Measurements from ENCODE around the gene RUNX2.

Gene RUNX2

GRCh38 chr6:45351667-45352066 is 23.5 kb downstream of the RUNX2 start:
- DNase-seq, result no peak

DNA sequence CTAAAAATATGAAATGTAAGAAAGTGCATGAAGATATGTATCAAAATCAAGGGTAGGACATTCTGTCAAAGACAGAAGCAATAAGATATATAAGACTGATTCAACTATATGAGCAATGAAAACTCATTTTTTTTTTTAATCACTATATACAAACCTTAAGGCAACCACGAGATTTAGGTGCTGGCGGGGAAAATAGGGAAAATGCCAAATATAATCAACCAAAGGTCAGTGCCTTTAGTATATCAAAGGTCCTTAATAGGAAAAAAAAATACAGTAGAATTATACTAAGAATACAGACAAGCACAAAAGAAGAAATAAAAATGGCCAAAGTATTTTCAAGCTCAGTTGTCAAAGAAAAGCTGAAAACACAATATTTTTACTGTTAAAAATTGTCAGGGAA is 25.5 kb downstream of the RUNX2 start:
- no peak for DNase-seq

GRCh38 chr6:45364466-45364865 is 36.3 kb downstream of the RUNX2 start:
- no peak for DNase-seq

GRCh38 chr6:45365036-45365435 is 36.9 kb downstream of the RUNX2 start:
- no peak for DNase-seq

DNA sequence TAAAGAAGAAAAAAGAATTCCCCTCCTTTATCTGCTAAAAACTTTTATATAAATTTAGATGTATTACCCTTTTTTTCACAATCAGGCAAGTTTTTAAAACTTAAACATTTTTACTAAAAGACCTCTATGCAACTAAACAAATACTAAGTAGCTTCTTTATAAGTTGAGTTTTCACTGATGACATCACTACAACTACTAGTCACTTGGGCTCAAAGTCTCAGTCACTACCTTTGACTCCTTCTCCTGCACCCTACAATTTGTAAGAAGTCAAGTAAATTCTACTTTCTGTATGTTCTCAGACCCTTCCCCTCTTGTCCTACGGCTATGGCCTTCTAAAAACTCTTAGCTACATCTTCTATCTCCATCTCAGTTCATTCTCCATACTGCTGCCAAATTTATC is 38.4 kb downstream of the RUNX2 start:
- no peak for DNase-seq

- no peak for DNase-seq
Observed at GRCh38 chr6:45367999-45368398, 39.9 kb downstream of the RUNX2 start.

- no peak for DNase-seq
Observed at GRCh38 chr6:45369870-45370269, 41.7 kb downstream of the RUNX2 start.

DNA sequence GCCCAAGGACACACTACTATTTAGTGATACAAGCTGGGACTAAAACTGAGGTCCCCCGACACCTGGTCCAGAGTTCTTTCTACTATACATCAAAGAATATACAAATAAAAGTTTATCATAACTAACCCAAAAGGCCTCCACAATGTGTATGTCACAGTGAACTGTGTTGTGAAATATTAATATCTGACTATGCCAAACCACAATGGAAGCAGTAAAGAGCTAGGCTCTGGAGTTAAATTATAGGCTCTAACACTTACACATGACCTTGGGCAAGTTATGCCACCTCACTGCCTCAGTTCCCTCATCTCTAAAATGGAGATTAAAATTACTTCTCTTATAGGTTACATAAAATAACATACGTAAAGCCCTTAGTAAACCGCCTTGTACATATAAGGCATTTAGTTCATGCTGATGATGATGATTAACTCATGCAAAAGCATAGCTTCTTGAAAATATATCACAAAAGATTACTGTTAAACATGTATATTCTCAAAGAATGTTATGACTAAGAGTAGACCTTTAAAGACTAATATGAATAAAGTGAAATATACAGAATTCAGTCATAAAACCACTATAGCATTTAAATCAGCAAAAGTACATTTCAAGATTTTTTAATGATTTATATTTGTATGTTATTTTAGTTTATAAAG is 43.9 kb downstream of the RUNX2 start:
- no peak for DNase-seq

DNA sequence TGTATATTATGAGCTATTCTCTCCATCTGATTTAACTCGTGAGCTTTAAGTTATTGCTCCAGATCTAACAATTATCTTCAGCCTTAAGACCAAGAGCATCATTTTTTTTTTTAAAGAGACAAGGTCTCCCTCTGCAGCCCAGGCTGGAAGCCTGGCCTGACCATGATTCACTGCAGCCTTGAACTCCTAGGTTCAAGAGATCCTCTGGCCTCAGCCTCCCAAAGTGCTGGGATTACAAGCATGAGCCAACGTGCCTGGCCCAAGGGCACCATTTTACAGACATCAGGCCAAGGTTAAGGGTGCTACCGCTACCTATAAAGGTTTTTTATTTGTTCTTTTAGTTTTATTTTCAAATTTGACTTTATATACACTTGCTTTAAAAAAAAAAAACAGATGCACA is 47.3 kb downstream of the RUNX2 start:
- no peak for DNase-seq

GRCh38 chr6:45376310-45377042 is 48.3 kb downstream of the RUNX2 start:
- DNase-seq, result no peak

GRCh38 chr6:45377043-45377553 is 49.0 kb downstream of the RUNX2 start:
- DNase-seq, result no peak

DNA sequence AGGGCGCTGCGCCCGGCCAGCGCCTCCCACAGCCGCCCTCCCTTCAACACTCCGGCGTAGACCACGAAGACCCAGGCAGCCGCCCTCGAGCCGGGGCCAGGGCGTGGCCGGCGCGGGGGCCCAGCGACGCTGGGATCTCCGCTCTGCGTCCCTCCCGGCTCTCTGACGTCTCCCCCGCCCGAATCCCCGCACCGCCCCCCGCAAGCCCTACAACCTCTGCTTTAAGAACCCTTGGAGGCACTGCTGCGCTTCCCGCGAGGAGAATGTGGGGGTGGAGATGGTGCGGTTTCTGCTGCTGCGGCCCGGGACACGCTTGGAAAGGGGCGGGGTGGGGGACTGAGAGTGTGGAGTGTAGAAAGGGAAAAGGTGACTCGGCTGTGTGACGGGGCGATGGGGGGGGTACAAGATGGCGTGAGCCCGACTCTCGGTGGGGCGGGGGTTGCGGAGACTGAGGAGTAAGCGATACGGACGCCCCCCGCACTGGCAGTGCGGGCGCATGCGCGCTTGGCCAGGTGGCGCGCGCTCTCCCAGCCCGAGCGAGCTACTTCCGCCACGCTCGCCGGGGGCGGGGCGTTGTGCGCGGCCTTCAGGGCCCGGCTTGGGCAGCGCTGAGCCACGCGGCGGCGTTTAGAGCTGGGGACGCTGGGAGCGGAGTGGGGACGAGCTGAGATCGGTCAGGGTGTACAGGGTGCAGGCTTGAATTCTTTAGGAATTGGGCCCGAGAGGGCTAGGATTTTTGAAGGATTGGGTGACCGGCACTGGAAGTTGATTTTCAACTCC is 49.6 kb downstream of the RUNX2 start, which contains the start of gene SUPT3H:
Gene SUPT3H, minus strand, starts transcription at position 381 of the 780 bp plus-strand sequence.
- DNase-seq, result peak; percentile 96

- peak; percentile 55 for DNase-seq
Observed at GRCh38 chr6:45378334-45378926, 50.3 kb downstream of the RUNX2 start.

GRCh38 chr6:45382391-45382790 is 54.3 kb downstream of the RUNX2 start:
- no peak for DNase-seq

GRCh38 chr6:45386501-45386900 is 58.4 kb downstream of the RUNX2 start:
- DNase-seq, result no peak

GRCh38 chr6:45387236-45387635 is 59.1 kb downstream of the RUNX2 start:
- DNase-seq, result no peak

DNA sequence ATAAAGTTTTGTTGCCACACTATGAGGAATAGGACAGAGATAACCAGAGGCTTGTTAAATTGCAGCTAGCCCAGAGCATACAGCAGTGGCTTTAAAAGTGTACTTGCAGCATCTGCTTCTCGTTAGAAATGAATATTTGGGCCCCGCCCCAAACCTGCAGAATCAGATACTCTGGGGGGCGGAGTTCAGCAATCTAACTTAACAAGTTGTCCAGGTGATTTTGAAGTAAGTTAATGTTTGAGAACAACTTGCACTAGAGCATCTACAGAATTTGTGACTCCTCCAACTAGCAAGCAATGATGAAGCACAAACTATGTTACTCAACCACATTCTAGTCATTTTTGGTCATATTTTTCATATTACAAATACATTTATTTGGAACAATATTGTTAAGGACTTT is 60.2 kb downstream of the RUNX2 start:
- DNase-seq, result no peak

GRCh38 chr6:45394586-45395095 is 66.5 kb downstream of the RUNX2 start:
- no peak for DNase-seq

DNA sequence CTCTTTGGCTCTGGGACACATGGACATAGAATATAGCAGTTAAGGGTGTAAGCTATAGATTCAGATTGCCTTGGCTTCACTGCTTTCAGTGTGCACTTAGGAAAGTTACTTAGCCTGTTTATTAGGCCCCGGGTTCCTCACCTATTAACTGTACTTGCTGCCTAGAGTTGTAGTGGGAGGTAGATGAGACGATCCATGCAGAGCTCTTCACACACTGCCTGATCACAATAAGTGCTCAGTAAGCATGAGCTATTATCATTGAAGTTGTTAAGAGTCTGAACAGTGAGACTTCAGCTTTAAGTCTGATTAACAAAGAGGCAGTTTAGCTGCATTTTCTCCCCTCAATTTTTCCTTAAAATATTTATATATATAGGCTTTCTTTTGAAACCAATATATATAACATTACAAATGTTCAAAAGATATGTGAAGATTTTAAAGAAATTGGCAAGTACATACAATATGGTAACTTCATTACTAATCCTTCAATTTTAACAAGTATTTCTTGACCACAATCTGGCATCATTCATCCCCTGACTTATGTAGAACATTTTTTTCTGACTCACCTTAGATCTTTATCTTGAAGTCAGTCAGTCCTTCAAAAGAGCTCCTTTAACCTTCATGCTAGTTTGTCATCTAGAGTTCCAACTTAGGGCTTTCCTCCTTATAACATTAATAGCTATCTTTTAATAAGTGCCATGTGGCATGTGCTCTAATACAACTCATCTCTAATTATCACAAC is 70.1 kb downstream of the RUNX2 start:
- DNase-seq, result no peak

- DNase-seq, result no peak
Observed at GRCh38 chr6:45400021-45400420, 71.9 kb downstream of the RUNX2 start.

DNA sequence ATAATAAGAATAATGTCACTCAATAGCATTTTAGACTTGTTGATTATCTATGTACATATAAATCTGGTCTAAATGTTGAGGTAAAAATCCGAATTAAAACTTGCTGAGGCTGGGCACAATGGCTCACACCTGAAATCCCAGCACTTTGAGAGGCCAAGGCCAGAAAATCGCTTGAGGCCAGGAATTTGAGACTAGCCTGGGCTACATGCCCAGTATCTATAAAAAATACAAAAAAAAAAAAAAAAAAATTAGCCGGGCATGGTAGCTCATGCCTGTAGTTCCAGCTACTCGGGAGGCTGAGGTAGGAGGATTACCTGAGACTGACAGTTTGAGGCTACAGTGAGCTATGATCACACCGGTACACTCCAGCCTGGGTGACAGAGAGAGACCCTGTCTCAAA is 83.8 kb downstream of the RUNX2 start:
- DNase-seq, result no peak

- DNase-seq, result no peak
Observed at GRCh38 chr6:45415315-45415714, 87.2 kb downstream of the RUNX2 start.
